DND-41 (cell line): ENCODE data around the gene SNX25.

Experiments
- EZH2 ChIP-seq: IDR thresholded peaks from 3 replicates; pipeline ENCODE4 v1.6.1; 2012; ENCODE audit warnings: borderline replicate concordance, low read depth, mild to moderate bottlenecking, moderate library complexity, low read length, inconsistent platforms; ENCODE audit not compliant: severe bottlenecking
- TF ChIP-seq, protein P1 (sequence below): IDR thresholded peaks from 2 replicates; pipeline ENCODE4 v1.5.1; 2012; ENCODE audit warnings: borderline replicate concordance, low read length, moderate library complexity, mild to moderate bottlenecking; ENCODE audit not compliant: poor library complexity, severe bottlenecking; ENCODE audit errors: extremely low read depth

DNA sequence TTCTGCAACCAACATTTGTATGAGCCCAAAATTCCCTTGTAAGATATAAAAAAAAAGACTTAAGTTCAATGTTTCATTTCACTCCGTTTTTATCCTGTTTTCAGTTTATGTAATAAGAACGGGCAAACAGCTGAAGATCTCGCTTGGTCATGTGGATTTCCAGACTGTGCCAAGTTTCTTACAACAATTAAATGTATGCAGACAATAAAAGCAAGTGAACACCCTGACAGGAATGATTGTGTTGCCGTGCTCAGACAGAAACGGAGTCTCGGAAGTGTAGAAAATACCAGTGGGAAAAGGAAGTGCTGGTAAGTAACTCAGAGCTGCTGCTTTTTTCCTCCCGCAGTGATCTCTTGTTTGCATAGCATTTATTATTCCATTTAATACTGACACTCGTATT is 190.1 kb downstream of the SNX25 start:
- no peak for TF ChIP-seq EZH2
- TF ChIP-seq, protein P1, sequence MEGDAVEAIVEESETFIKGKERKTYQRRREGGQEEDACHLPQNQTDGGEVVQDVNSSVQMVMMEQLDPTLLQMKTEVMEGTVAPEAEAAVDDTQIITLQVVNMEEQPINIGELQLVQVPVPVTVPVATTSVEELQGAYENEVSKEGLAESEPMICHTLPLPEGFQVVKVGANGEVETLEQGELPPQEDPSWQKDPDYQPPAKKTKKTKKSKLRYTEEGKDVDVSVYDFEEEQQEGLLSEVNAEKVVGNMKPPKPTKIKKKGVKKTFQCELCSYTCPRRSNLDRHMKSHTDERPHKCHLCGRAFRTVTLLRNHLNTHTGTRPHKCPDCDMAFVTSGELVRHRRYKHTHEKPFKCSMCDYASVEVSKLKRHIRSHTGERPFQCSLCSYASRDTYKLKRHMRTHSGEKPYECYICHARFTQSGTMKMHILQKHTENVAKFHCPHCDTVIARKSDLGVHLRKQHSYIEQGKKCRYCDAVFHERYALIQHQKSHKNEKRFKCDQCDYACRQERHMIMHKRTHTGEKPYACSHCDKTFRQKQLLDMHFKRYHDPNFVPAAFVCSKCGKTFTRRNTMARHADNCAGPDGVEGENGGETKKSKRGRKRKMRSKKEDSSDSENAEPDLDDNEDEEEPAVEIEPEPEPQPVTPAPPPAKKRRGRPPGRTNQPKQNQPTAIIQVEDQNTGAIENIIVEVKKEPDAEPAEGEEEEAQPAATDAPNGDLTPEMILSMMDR: no peak
